HCT116 (cell line): Measurements from ENCODE around the gene NTHL1. TPM values are rescaled to one million over a fixed set of nuclear protein-coding genes. Genes with fewer than 3 reads are reported as not detected.

Source experiments
- ATAC-seq: fragments of 200-7000 bp; cut with Tn5 transposase; 2 replicates; pipeline ENCODE4 v1.9.1; 2020; ENCODE audit warnings: mild to moderate bottlenecking, moderate library complexity
- BruUV-seq: library from RNA; stranded (reverse); fragments of 400-500 nt; replicated peaks from 2 replicates; lab custom pipeline; 2021; lab: Mats Ljungman, UMichigan
- CTCF ChIA-PET: fragments of 300-600 bp; sonication (Branson Sonifier 250); formaldehyde crosslinking; loops from one replicate; lab custom pipeline; 2021; ENCODE audit warnings: antibody characterized with exemption; lab: Charles Lee
- POLR2A ChIA-PET: fragments of 300-600, 350-600 bp; sonication (Branson Sonifier 250); formaldehyde crosslinking; loops from one replicate; lab custom pipeline; 2021; ENCODE audit warnings: antibody characterized with exemption; lab: Charles Lee
- RAD21 ChIA-PET, 2 experiments: fragments of 300-600 bp; sonication (Branson Sonifier 250); formaldehyde crosslinking; loops; one replicate each; lab custom pipeline; 2023; ENCODE audit warnings: low total read pairs in 2 of 2; ENCODE audit not compliant: uncharacterized antibody in 2 of 2, unreplicated experiment in 2 of 2, low non-redundant PET in 1 of 2; lab: Charles Lee
- DNase-seq: peaks from one replicate; pipeline ENCODE4 v3.0.0-alpha.2; 2010; ENCODE audit warnings: low read depth, low spot score
- H2AFZ ChIP-seq: fragments of 200-600 bp; shearing (Covaris generic), sonication (generic); 2 replicates; pipeline ENCODE4 v1.6.1; 2017; ENCODE audit warnings: low read depth, mixed run types, mixed read lengths, antibody characterized with exemption, low read length; ENCODE audit not compliant: poor library complexity, severe bottlenecking
- H3K27ac ChIP-seq: 2 replicates; pipeline ENCODE4 v1.5.1; 2012; ENCODE audit warnings: low read depth, low read length
- H3K27me3 ChIP-seq: fragments of 200-600 bp; sonication (generic); 2 replicates; pipeline ENCODE4 v1.6.1; 2016; ENCODE audit warnings: mixed run types, low read length, mixed read lengths; ENCODE audit not compliant: insufficient read depth
- H3K36me3 ChIP-seq, 2 experiments: fragments of 200-500 bp in 1 of 2; fragments of 200-600 bp in 1 of 2; sonication (Bioruptor generic) in 1 of 2; sonication (generic) in 1 of 2; 2 replicates each; pipeline versions ENCODE4 v1.5.1 to v1.6.1; 2014 to 2016; ENCODE audit warnings: low read length in 2 of 2, inconsistent platforms in 1 of 2, mixed read lengths in 1 of 2, mixed run types in 1 of 2; ENCODE audit not compliant: insufficient read depth in 2 of 2, control insufficient read depth in 1 of 2
- H3K4me1 ChIP-seq, 2 experiments: fragments of 200-600 bp in 1 of 2; sonication (generic) in 1 of 2; 2 replicates each; pipeline versions ENCODE4 v1.5.1 to v1.6.1; 2012 to 2017; ENCODE audit warnings: low read length in 2 of 2, inconsistent platforms in 1 of 2, mild to moderate bottlenecking in 1 of 2, mixed read lengths in 1 of 2, mixed run types in 1 of 2, moderate library complexity in 1 of 2; ENCODE audit not compliant: insufficient read depth in 2 of 2, control insufficient read depth in 1 of 2
- H3K4me2 ChIP-seq: fragments of 200-600 bp; sonication (generic); 2 replicates; pipeline ENCODE4 v1.6.1; 2017; ENCODE audit warnings: mixed run types, low read length, mixed read lengths
- H3K4me3 ChIP-seq, 2 experiments: fragments of 200-600 bp in 1 of 2; sonication (generic) in 1 of 2; replicated peaks in 1 of 2; 2 replicates each; pipeline ENCODE4 v1.5.1; 2011 to 2016; ENCODE audit warnings: low read length in 2 of 2, control low read depth in 1 of 2, low read depth in 1 of 2, mild to moderate bottlenecking in 1 of 2, mixed read lengths in 1 of 2, mixed run types in 1 of 2
- H3K79me2 ChIP-seq: fragments of 200-600 bp; sonication (generic); 2 replicates; pipeline ENCODE4 v1.6.1; 2017; ENCODE audit warnings: mild to moderate bottlenecking, mixed run types, low read length, moderate library complexity, mixed read lengths; ENCODE audit not compliant: insufficient read depth
- H3K9ac ChIP-seq: fragments of 200-600 bp; sonication (generic); 2 replicates; pipeline ENCODE4 v1.6.1; 2016; ENCODE audit warnings: low read length, mixed read lengths
- H3K9me2 ChIP-seq: fragments of 200-600 bp; sonication (generic), shearing (Covaris generic); 2 replicates; pipeline ENCODE4 v1.6.1; 2017; ENCODE audit warnings: mixed run types, mild to moderate bottlenecking, moderate library complexity; ENCODE audit not compliant: insufficient read depth
- H3K9me3 ChIP-seq, 2 experiments: fragments of 200-500 bp in 1 of 2; fragments of 200-600 bp in 1 of 2; sonication (Bioruptor generic) in 1 of 2; sonication (generic) in 1 of 2; 2 replicates each; pipeline ENCODE4 v1.6.1; 2014 to 2017; ENCODE audit warnings: low read length in 2 of 2, mixed read lengths in 2 of 2, inconsistent platforms in 1 of 2, low read depth in 1 of 2, mild to moderate bottlenecking in 1 of 2, mixed run types in 1 of 2, moderate library complexity in 1 of 2; ENCODE audit not compliant: control insufficient read depth in 1 of 2, insufficient read depth in 1 of 2
- H4K20me1 ChIP-seq: fragments of 200-600 bp; sonication (generic), shearing (Covaris generic); 2 replicates; pipeline ENCODE4 v1.6.1; 2017; ENCODE audit warnings: mixed run types, mild to moderate bottlenecking, moderate library complexity; ENCODE audit not compliant: insufficient read depth
- ATF3 ChIP-seq: IDR thresholded peaks from 2 replicates; pipeline ENCODE4 v1.6.1; 2012
- CEBPB ChIP-seq: IDR thresholded peaks from 2 replicates; pipeline ENCODE4 v1.6.1; 2012; ENCODE audit warnings: low read depth
- CTCF ChIP-seq, 3 experiments: fragments of 200-600 bp in 1 of 3; sonication (generic) in 1 of 3; IDR thresholded peaks in 2 of 3; conservative IDR thresholded peaks in 1 of 3; 2 replicates each; pipeline ENCODE4 v1.5.1; 2012 to 2017; ENCODE audit warnings: low read depth in 2 of 3, low read length in 2 of 3, antibody characterized with exemption in 1 of 3, borderline replicate concordance in 1 of 3, control low read depth in 1 of 3, mild to moderate bottlenecking in 1 of 3, mixed read lengths in 1 of 3, mixed run types in 1 of 3, moderate library complexity in 1 of 3; ENCODE audit not compliant: insufficient read depth in 1 of 3
- EGR1 ChIP-seq: IDR thresholded peaks from 2 replicates; pipeline ENCODE4 v1.6.1; 2012; ENCODE audit warnings: low read depth
- MAX ChIP-seq: IDR thresholded peaks from 2 replicates; pipeline ENCODE4 v1.6.1; 2012
- SIN3A ChIP-seq: IDR thresholded peaks from 2 replicates; pipeline ENCODE4 v1.6.1; 2012; ENCODE audit warnings: low read depth
- SP1 ChIP-seq: IDR thresholded peaks from 2 replicates; pipeline ENCODE4 v1.6.1; 2012; ENCODE audit warnings: low read depth
- SRF ChIP-seq: IDR thresholded peaks from 2 replicates; pipeline ENCODE4 v1.6.1; 2012; ENCODE audit warnings: low read depth
- ZNF274 ChIP-seq: fragments of 200-500 bp; sonication (Bioruptor generic); IDR thresholded peaks from 2 replicates; pipeline ENCODE4 v1.6.1; 2014; ENCODE audit warnings: mild to moderate bottlenecking, low read depth, low read length, inconsistent platforms
- intact Hi-C: fragments of 100-400 bp; cut with micrococcal nuclease; formaldehyde crosslinking; loops from 2 replicates; pipeline ENCODE4 v1.10.0; 2022
- total RNA-seq: library from RNA; stranded (reverse); gene quantifications from one replicate; pipeline ENCODE4 v1.2.1, GENCODE V29; 2021; ENCODE audit not compliant: unreplicated experiment

Gene NTHL1
- total RNA-seq, 1 experiment from 2014 or later, result 40.1 TPM

- no peak for DNase-seq
- TF ChIP-seq CTCF (IDR thresholded peaks at IDR 0.05 in 2 of 3, conservative IDR thresholded peaks at IDR 0.05 in 1 of 3; ENCODE audit: borderline replicate concordance in 1 of 3, insufficient read depth in 1 of 3, low read depth in 2 of 3, low read length in 2 of 3) (peak in 2 of 3 experiments; percentile 68 to 73; a peak in 5 of 6 replicates), MAX (no peak)
- intact Hi-C loops, result no loop called here
- Histone ChIP-seq H3K9ac (no peak overlapping the region), H3K79me2 (peaks cover 12% of the 10 kb centered on the region; the same call in 1 of the 2 replicates), H3K4me2 (no peak overlapping the region), H3K9me3 (no peaks in the 10 kb centered on the region), H2AFZ (no peak overlapping the region), H3K27me3 (no peaks in the 10 kb centered on the region), H4K20me1 (no peaks in the 10 kb centered on the region), H3K4me1 (peaks cover 24 to 42% of the 10 kb centered on the region in 2 experiments), H3K36me3 (no peaks in the 10 kb centered on the region), H3K27ac (no peak overlapping the region; the same call in 1 of the 2 replicates), H3K9me2 (no peaks in the 10 kb centered on the region), H3K4me3 (no peak overlapping the region)
- CTCF ChIA-PET, result interaction anchor here (0.6 to 1.6 kb wide), 5 partner anchors 13 to 124 kb away, joined by 3 to 12 read pairs (median 3); no protein-coding TSS in a partner anchor
- ATAC-seq, result no peak
- RAD21 ChIA-PET, result no interaction called here
- POLR2A ChIA-PET, result interaction anchor here (0.7 kb wide), 1 partner anchor 139 kb away, joined by 3 read pairs; the partner anchor contains the start of gene TRAF7
- no TSS peak for BruUV-seq
Observed at GRCh38 chr16:2016407-2016922, 31.2 kb downstream of the NTHL1 start.

- Histone ChIP-seq H3K4me2 (peak overlapping the region; percentile 64), H3K27me3 (no peaks in the 10 kb centered on the region), H3K4me3 (no peak overlapping the region; a peak in 1 of 4 replicates), H3K9ac (peak overlapping the region; percentile 53), H4K20me1 (no peaks in the 10 kb centered on the region), H3K27ac (peak overlapping the region; percentile 55), H3K36me3 (no peaks in the 10 kb centered on the region), H2AFZ (no peak overlapping the region), H3K4me1 (peaks cover 21 to 39% of the 10 kb centered on the region in 2 experiments), H3K9me3 (no peaks in the 10 kb centered on the region), H3K79me2 (peaks cover 8% of the 10 kb centered on the region; the same call in 1 of the 2 replicates), H3K9me2 (no peaks in the 10 kb centered on the region)
- ChIA-PET CTCF (interaction anchor here (0.6 to 1.6 kb wide), 5 partner anchors 12 to 124 kb away, joined by 3 to 12 read pairs (median 3); no protein-coding TSS in a partner anchor), POLR2A (interaction anchor here (0.7 kb wide), 1 partner anchor 139 kb away, joined by 3 read pairs; the partner anchor contains the start of gene TRAF7), RAD21 (no interaction called here)
- DNase-seq (no peak), ATAC-seq (no peak)
- intact Hi-C loops, result no loop called here
- TF ChIP-seq ATF3, result no peak
- no peak for TF ChIP-seq ZNF274
- no peak for TF ChIP-seq EGR1
- TF ChIP-seq CTCF (IDR thresholded peaks at IDR 0.05 in 2 of 3, conservative IDR thresholded peaks at IDR 0.05 in 1 of 3; ENCODE audit: borderline replicate concordance in 1 of 3, insufficient read depth in 1 of 3, low read depth in 2 of 3, low read length in 2 of 3), result no peak
- TF ChIP-seq CEBPB, result no peak
- TF ChIP-seq SP1, result no peak
- no peak for TF ChIP-seq SRF
- no peak for TF ChIP-seq SIN3A
- TSS peak; percentile 59 for BruUV-seq
Observed at GRCh38 chr16:2015947-2016208, 31.8 kb downstream of the NTHL1 start.
